ENCODE results near the gene NUP88. TPM values are rescaled to one million over a fixed set of nuclear protein-coding genes. Genes with fewer than 3 reads are reported as not detected.

Gene NUP88
- total and polyA plus RNA-seq, 4 donors: 39.6 to 124 (median 57.4) TPM

DNA sequence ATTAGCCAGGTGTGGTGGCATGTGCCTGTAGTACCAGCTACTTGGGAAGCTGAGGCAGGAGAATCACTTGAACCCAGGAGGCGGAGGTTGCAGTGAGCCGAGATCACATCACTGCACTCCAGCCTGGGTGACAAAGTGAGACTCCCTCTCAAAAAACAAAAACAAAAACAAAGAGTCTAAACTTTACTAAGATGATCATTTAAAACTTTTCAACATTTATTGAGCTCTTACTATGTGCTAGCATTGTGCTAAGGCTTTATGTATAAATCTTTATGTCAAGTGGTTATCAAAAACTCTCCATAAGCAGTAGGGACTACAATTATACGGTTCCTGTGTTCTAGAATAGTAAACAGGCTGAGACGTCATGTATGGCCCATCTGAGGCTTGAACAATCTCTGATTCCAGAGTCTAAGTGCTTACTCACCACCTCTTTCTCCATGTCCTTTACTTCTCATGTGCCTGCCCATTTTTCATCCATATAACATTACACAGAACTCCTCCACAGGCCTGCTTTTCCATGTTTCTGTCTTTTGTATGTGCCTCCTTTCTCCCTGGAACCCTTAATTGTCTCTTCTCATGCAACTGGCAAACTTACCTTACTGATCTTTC is 66.7 kb downstream of the NUP88 start:
- TF ChIP-seq, protein P1, sequence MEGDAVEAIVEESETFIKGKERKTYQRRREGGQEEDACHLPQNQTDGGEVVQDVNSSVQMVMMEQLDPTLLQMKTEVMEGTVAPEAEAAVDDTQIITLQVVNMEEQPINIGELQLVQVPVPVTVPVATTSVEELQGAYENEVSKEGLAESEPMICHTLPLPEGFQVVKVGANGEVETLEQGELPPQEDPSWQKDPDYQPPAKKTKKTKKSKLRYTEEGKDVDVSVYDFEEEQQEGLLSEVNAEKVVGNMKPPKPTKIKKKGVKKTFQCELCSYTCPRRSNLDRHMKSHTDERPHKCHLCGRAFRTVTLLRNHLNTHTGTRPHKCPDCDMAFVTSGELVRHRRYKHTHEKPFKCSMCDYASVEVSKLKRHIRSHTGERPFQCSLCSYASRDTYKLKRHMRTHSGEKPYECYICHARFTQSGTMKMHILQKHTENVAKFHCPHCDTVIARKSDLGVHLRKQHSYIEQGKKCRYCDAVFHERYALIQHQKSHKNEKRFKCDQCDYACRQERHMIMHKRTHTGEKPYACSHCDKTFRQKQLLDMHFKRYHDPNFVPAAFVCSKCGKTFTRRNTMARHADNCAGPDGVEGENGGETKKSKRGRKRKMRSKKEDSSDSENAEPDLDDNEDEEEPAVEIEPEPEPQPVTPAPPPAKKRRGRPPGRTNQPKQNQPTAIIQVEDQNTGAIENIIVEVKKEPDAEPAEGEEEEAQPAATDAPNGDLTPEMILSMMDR (IDR thresholded peaks at IDR 0.05; ENCODE audit: low read depth, low read length, missing input control): no peak
- TF ChIP-seq, protein P2, sequence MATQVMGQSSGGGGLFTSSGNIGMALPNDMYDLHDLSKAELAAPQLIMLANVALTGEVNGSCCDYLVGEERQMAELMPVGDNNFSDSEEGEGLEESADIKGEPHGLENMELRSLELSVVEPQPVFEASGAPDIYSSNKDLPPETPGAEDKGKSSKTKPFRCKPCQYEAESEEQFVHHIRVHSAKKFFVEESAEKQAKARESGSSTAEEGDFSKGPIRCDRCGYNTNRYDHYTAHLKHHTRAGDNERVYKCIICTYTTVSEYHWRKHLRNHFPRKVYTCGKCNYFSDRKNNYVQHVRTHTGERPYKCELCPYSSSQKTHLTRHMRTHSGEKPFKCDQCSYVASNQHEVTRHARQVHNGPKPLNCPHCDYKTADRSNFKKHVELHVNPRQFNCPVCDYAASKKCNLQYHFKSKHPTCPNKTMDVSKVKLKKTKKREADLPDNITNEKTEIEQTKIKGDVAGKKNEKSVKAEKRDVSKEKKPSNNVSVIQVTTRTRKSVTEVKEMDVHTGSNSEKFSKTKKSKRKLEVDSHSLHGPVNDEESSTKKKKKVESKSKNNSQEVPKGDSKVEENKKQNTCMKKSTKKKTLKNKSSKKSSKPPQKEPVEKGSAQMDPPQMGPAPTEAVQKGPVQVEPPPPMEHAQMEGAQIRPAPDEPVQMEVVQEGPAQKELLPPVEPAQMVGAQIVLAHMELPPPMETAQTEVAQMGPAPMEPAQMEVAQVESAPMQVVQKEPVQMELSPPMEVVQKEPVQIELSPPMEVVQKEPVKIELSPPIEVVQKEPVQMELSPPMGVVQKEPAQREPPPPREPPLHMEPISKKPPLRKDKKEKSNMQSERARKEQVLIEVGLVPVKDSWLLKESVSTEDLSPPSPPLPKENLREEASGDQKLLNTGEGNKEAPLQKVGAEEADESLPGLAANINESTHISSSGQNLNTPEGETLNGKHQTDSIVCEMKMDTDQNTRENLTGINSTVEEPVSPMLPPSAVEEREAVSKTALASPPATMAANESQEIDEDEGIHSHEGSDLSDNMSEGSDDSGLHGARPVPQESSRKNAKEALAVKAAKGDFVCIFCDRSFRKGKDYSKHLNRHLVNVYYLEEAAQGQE (IDR thresholded peaks at IDR 0.05): no peak
- TF ChIP-seq RXRA (IDR thresholded peaks at IDR 0.05): no peak
- no peak for TF ChIP-seq FOXA1 (IDR thresholded peaks at IDR 0.05)
- TF ChIP-seq GABPA (IDR thresholded peaks at IDR 0.05 in 1 of 2, conservative IDR thresholded peaks at IDR 0.05 in 1 of 2): no peak
- TF ChIP-seq, protein P3, sequence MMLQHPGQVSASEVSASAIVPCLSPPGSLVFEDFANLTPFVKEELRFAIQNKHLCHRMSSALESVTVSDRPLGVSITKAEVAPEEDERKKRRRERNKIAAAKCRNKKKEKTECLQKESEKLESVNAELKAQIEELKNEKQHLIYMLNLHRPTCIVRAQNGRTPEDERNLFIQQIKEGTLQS (IDR thresholded peaks at IDR 0.05): no peak
- TF ChIP-seq HNF4G (IDR thresholded peaks at IDR 0.05): no peak
- no peak for TF ChIP-seq EGR1 (IDR thresholded peaks at IDR 0.05; ENCODE audit: low read depth in 2 of 2)
- TF ChIP-seq SP1 (IDR thresholded peaks at IDR 0.05): no peak
- TF ChIP-seq, protein P4, sequence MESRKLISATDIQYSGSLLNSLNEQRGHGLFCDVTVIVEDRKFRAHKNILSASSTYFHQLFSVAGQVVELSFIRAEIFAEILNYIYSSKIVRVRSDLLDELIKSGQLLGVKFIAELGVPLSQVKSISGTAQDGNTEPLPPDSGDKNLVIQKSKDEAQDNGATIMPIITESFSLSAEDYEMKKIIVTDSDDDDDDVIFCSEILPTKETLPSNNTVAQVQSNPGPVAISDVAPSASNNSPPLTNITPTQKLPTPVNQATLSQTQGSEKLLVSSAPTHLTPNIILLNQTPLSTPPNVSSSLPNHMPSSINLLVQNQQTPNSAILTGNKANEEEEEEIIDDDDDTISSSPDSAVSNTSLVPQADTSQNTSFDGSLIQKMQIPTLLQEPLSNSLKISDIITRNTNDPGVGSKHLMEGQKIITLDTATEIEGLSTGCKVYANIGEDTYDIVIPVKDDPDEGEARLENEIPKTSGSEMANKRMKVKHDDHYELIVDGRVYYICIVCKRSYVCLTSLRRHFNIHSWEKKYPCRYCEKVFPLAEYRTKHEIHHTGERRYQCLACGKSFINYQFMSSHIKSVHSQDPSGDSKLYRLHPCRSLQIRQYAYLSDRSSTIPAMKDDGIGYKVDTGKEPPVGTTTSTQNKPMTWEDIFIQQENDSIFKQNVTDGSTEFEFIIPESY (IDR thresholded peaks at IDR 0.05): no peak
- H3K9me3 ChIP-seq (ENCODE audit: control insufficient read depth in 4 of 4, low read length in 3 of 4): no peaks in the 10 kb centered on the region
- H3K4me3 ChIP-seq (ENCODE audit: low read depth in 1 of 3, low read length in 3 of 3): no peak overlapping the region
- no peak for DNase-seq (ENCODE audit: low spot score)
- H3K27me3 ChIP-seq (ENCODE audit: control insufficient read depth in 4 of 4, insufficient read depth in 4 of 4, low read length in 3 of 4): no peaks in the 10 kb centered on the region
- no peak overlapping the region for H3K27ac ChIP-seq (ENCODE audit: low read depth in 1 of 2, low read length in 2 of 2)
- no peak overlapping the region for H3K9ac ChIP-seq (ENCODE audit: low read depth in 1 of 2, low read length in 2 of 2)
- peaks cover 12 to 57% (median 37%) of the 10 kb centered on the region in 4 donors for H3K36me3 ChIP-seq (ENCODE audit: control insufficient read depth in 4 of 4, insufficient read depth in 3 of 4, low read depth in 1 of 4, low read length in 3 of 4)
- H3K4me1 ChIP-seq (ENCODE audit: control insufficient read depth in 4 of 4, insufficient read depth in 4 of 4, low read length in 3 of 4): no peaks in the 10 kb centered on the region
- 97% methylated on average over 4 of the region's 4 CpGs for whole genome bisulfite sequencing

DNA sequence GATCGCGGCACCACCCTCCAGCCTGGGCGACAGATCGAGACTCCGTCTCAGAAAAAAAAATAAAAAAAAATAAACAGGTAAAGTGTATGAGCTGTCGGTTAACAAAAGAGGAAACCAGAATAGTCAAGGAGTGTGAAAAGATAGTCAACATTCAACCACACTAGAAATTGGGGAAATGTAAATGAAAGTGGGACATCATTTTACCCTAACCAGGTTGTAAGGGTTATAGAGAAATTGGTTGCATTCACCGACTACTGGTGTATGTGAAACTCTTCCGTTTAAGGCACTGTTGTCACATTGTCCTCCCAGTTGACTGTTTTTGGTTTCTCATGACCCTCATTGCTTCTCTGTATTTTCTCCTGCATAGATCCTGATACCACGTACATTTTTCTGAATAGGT is 74.5 kb downstream of the NUP88 start:
- Histone ChIP-seq H3K27me3 (ENCODE audit: control insufficient read depth in 4 of 4, insufficient read depth in 4 of 4, low read length in 3 of 4) (no peaks in the 10 kb centered on the region), H3K36me3 (ENCODE audit: control insufficient read depth in 4 of 4, insufficient read depth in 3 of 4, low read depth in 1 of 4, low read length in 3 of 4) (peaks cover 7 to 25% (median 19%) of the 10 kb centered on the region in 4 donors), H3K27ac (ENCODE audit: low read depth in 1 of 2, low read length in 2 of 2) (no peak overlapping the region), H3K9ac (ENCODE audit: low read depth in 1 of 2, low read length in 2 of 2) (no peak overlapping the region), H3K4me3 (ENCODE audit: low read depth in 1 of 3, low read length in 3 of 3) (no peak overlapping the region), H3K4me1 (ENCODE audit: control insufficient read depth in 4 of 4, insufficient read depth in 4 of 4, low read length in 3 of 4) (no peaks in the 10 kb centered on the region), H3K9me3 (ENCODE audit: control insufficient read depth in 4 of 4, low read length in 3 of 4) (no peaks in the 10 kb centered on the region)
- WGBS: 96% methylated on average over 9 of the region's 9 CpGs
- DNase-seq (ENCODE audit: low spot score): no peak
- TF ChIP-seq GABPA (IDR thresholded peaks at IDR 0.05 in 1 of 2, conservative IDR thresholded peaks at IDR 0.05 in 1 of 2): no peak
- no peak for TF ChIP-seq EGR1 (IDR thresholded peaks at IDR 0.05; ENCODE audit: low read depth in 2 of 2)
- no peak for TF ChIP-seq HNF4G (IDR thresholded peaks at IDR 0.05)
- no peak for TF ChIP-seq YY1 (IDR thresholded peaks at IDR 0.05)
- TF ChIP-seq, protein P4 (IDR thresholded peaks at IDR 0.05): no peak
- TF ChIP-seq RAD21 (IDR thresholded peaks at IDR 0.05): no peak
- no peak for TF ChIP-seq HNF4A (conservative IDR thresholded peaks at IDR 0.05)
- TF ChIP-seq, protein P3 (IDR thresholded peaks at IDR 0.05): no peak
- TF ChIP-seq RXRA (IDR thresholded peaks at IDR 0.05): no peak
- TF ChIP-seq JUND (IDR thresholded peaks at IDR 0.05): no peak
- TF ChIP-seq, protein P5, sequence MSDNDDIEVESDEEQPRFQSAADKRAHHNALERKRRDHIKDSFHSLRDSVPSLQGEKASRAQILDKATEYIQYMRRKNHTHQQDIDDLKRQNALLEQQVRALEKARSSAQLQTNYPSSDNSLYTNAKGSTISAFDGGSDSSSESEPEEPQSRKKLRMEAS (IDR thresholded peaks at IDR 0.05): no peak
- TF ChIP-seq FOXA2 (IDR thresholded peaks at IDR 0.05): no peak
- TF ChIP-seq FOXA1 (IDR thresholded peaks at IDR 0.05): no peak
- TF ChIP-seq, protein P1 (IDR thresholded peaks at IDR 0.05; ENCODE audit: low read depth, low read length, missing input control): no peak
- no peak for TF ChIP-seq TAF1 (conservative IDR thresholded peaks at IDR 0.05)
- no peak for TF ChIP-seq NR2F2 (IDR thresholded peaks at IDR 0.05)

All from liver (tissue), 9 donors.